ENCODE measurements around the gene KSR1. TPM values are rescaled to one million over a fixed set of nuclear protein-coding genes. Genes with fewer than 3 reads are reported as not detected.
"Not testable (repeated sequence)": the region's sequence is repeated elsewhere in the genome, so short reads cannot be mapped to it uniquely, and the experiment has no call there.

The KSR1 gene
- total and polyA plus RNA-seq, 2 experiments from 2014 or later, result 0.98 to 2.5 TPM

DNA sequence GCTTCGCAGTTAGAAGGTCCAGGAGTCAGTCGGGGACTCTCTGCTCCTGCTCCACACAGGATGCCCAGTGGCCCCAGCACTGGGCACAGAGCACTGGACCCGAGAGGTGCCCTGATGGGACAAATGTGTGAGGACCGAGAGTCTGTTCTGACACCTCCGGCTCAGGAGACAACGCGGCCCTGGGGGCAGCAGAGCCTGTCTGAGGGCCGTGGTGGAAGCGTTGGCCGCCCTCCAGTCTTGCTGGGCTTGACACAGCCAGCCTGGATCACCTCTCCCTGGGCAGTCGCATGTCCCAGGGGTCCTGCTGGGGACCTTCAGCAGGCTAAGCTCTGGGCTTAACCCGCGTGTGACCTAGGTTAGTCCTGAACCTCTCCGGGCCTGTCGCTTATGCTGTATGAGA, 197.9 kb downstream of the KSR1 start:
- no peaks in the 10 kb centered on the region for H3K79me2 ChIP-seq (ENCODE audit: insufficient read depth)
- no peak overlapping the region for H3K4me3 ChIP-seq
- H3K27ac ChIP-seq, result no peak overlapping the region
- H3K4me1 ChIP-seq (ENCODE audit: insufficient read depth), result no peaks in the 10 kb centered on the region
- H2AFZ ChIP-seq, result 0 out of 2 replicates have a peak overlapping the region, but pooled peaks have one; percentile 43
- TF ChIP-seq EZH2 (IDR thresholded peaks at IDR 0.05; ENCODE audit: insufficient read depth, poor library complexity, severe bottlenecking) (no peak), EZH2phosphoT487 (IDR thresholded peaks at IDR 0.05; ENCODE audit: insufficient read depth, low read depth) (no peak)
- H3K27me3 ChIP-seq (replicated peaks; ENCODE audit: insufficient read depth), result no peaks in the 10 kb centered on the region
- no peak for DNase-seq
- WGBS, 2 experiments (ENCODE audit: low coverage in 1 of 2, low lambda C conversion rate in 2 of 2, missing lambda C conversion rate in 2 of 2), result 73 to 80% methylated on average over 13 to 15 of the region's 15 CpGs
- no peaks in the 10 kb centered on the region for H3K9me2 ChIP-seq (ENCODE audit: insufficient read depth)
- no peak overlapping the region for H3K9ac ChIP-seq
- in situ Hi-C loops (cut with MboI), result no loop called here
- no peaks in the 10 kb centered on the region for H3K9me3 ChIP-seq (ENCODE audit: low read depth)
- no peaks in the 10 kb centered on the region for H4K20me1 ChIP-seq (ENCODE audit: insufficient read depth)
- H3K36me3 ChIP-seq (ENCODE audit: low read depth), result no peaks in the 10 kb centered on the region
- H3F3A ChIP-seq (ENCODE audit: insufficient read depth), result no peaks in the 10 kb centered on the region
- no peak overlapping the region for H3K4me2 ChIP-seq (ENCODE audit: unreplicated experiment)

DNA sequence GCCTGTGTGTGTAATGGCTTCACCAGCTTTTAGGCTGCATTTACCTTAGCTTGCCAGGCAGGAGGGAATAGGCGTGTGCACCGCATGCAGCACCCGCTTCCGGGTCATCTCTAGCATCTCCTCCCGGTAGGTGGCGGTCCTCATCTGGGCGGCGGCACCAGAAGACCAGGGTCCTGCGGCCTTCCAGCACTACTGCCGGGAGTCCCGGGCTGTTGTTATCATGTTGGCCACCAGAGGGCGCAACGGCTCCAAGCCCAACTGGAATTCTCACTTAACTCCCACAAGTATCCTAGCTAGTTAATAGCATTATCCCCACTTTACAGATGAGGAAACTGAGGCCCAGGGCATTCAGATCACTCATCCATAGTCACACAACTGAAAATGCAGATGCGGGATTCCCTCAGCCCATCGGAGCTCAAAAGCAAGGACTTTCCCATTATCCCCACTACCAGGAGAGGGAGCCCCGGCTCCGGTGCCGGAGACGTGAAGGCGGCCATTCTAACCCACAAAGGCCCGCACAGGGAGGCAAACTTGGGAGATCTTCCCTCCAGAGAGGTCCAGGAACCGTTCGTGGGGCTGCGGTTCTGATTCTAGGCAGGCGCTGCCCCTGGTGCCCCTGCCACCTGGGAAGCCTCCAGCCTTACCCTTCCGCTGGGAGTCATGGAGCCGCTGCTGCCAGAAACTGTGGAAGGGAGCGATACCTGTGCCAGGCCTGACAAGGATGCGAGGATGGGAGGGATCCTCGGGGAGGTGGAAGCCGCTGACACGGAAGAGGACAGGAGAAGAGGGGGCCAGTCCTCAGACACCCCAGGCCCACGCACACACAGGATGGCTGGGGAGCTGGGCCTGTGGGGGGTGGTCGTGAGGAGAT, 198.6 kb downstream of the KSR1 start:
- no peaks in the 10 kb centered on the region for H3K4me1 ChIP-seq (ENCODE audit: insufficient read depth)
- DNase-seq, result peak; percentile 61
- H3K4me3 ChIP-seq, result no peak overlapping the region
- H3K27ac ChIP-seq, result no peak overlapping the region
- H3K9me3 ChIP-seq (ENCODE audit: low read depth), result no peaks in the 10 kb centered on the region
- TF ChIP-seq EZH2phosphoT487 (IDR thresholded peaks at IDR 0.05; ENCODE audit: insufficient read depth, low read depth) (no peak), EZH2 (IDR thresholded peaks at IDR 0.05; ENCODE audit: insufficient read depth, poor library complexity, severe bottlenecking) (no peak)
- H4K20me1 ChIP-seq (ENCODE audit: insufficient read depth), result no peaks in the 10 kb centered on the region
- H3K79me2 ChIP-seq (ENCODE audit: insufficient read depth), result no peaks in the 10 kb centered on the region
- no peaks in the 10 kb centered on the region for H3F3A ChIP-seq (ENCODE audit: insufficient read depth)
- no peaks in the 10 kb centered on the region for H3K27me3 ChIP-seq (replicated peaks; ENCODE audit: insufficient read depth)
- 38 to 39% methylated on average over 34 of the region's 34 CpGs for WGBS, 2 experiments (ENCODE audit: low coverage in 1 of 2, low lambda C conversion rate in 2 of 2, missing lambda C conversion rate in 2 of 2)
- H3K9ac ChIP-seq, result no peak overlapping the region
- H2AFZ ChIP-seq, result 0 out of 2 replicates have a peak overlapping the region, but pooled peaks have one; percentile 43
- in situ Hi-C loops (cut with MboI), result no loop called here
- no peaks in the 10 kb centered on the region for H3K36me3 ChIP-seq (ENCODE audit: low read depth)
- H3K4me2 ChIP-seq (ENCODE audit: unreplicated experiment), result no peak overlapping the region
- H3K9me2 ChIP-seq (ENCODE audit: insufficient read depth), result no peaks in the 10 kb centered on the region

DNA sequence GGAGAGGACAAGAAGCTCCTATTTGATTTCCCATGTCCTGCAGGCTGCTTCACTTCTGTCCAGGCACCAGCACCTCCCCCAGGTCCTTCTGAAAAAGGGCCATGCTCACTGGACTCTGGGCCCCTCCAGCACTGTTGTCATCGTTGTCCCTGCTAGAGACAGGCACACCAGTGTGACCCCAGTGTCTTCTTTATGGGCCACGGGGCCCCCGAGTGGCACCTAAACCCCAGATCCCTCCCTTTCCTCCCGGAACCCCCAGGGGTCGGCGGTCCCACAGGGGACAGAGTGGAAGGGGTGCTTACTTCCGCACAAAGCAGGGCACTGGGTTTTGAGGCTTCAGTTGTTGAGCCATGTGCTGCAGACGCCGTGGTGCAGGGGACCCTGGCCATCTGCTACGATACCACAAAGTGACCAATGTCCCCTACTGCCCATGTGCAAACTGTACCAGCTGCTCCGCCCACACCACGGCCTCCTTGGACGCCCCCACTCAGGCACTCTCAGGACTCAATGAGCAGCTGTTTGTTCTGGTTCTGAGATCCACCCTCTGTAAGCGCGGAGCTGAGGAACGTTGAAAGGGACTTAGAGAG, 199.4 kb downstream of the KSR1 start:
- H3K9ac ChIP-seq; H3F3A ChIP-seq (ENCODE audit: insufficient read depth); H3K4me3 ChIP-seq; H3K27me3 ChIP-seq (replicated peaks; ENCODE audit: insufficient read depth); H2AFZ ChIP-seq; H3K27ac ChIP-seq; in situ Hi-C loops (cut with MboI); H3K9me3 ChIP-seq (ENCODE audit: low read depth); H3K79me2 ChIP-seq (ENCODE audit: insufficient read depth); H3K4me1 ChIP-seq (ENCODE audit: insufficient read depth); DNase-seq; H3K9me2 ChIP-seq (ENCODE audit: insufficient read depth); H4K20me1 ChIP-seq (ENCODE audit: insufficient read depth); H3K4me2 ChIP-seq (ENCODE audit: unreplicated experiment); H3K36me3 ChIP-seq (ENCODE audit: low read depth): not testable (repeated sequence)
- WGBS, 2 experiments (ENCODE audit: low coverage in 1 of 2, low lambda C conversion rate in 2 of 2, missing lambda C conversion rate in 2 of 2), result 66 to 70% methylated on average over 15 to 16 of the region's 16 CpGs

DNA sequence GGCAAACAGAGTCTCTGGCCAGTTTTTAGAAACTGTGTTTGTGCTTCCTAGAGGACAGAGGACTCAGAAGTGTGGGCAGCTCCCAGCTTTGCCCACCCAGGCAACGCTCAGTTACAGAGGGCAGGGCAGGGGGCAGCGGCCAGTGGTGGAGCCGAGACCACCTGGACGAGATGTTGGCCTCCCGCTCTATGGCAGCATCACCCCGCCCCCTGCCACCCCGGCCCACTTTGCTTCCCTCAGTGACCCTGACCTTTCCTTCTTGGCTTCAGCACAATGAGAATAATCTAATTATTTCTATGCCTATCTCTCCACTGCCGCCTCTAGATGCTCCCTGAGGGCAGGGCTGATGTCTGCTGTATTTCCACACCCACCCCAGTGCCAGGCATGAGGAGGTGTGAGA, 200.4 kb downstream of the KSR1 start:
- WGBS, 2 experiments (ENCODE audit: low coverage in 1 of 2, low lambda C conversion rate in 2 of 2, missing lambda C conversion rate in 2 of 2), result 49 to 55% methylated on average over 8 of the region's 8 CpGs
- not testable (repeated sequence) for H3K4me3 ChIP-seq; H3F3A ChIP-seq (ENCODE audit: insufficient read depth)

More for the DNA sequence above, 200.4 kb downstream of the KSR1 start:
- H3K9me3 ChIP-seq (ENCODE audit: low read depth); H3K27ac ChIP-seq; H4K20me1 ChIP-seq (ENCODE audit: insufficient read depth); H3K9ac ChIP-seq; H3K4me2 ChIP-seq (ENCODE audit: unreplicated experiment); in situ Hi-C loops (cut with MboI); H3K4me1 ChIP-seq (ENCODE audit: insufficient read depth); DNase-seq; H3K27me3 ChIP-seq (replicated peaks; ENCODE audit: insufficient read depth); H3K36me3 ChIP-seq (ENCODE audit: low read depth); H3K9me2 ChIP-seq (ENCODE audit: insufficient read depth); H2AFZ ChIP-seq; H3K79me2 ChIP-seq (ENCODE audit: insufficient read depth): not testable (repeated sequence)

Measured in GM23248 (cell line).